GM08714 (cell line): ENCODE data around the gene DNLZ.
"Not testable (repeated sequence)": the region's sequence is repeated elsewhere in the genome, so short reads cannot be mapped to it uniquely, and the experiment has no call there.

Experiments used
- H3K4me3 ChIP-seq: fragments of 200-500 bp; sonication (Bioruptor generic); 2 replicates; pipeline ENCODE4 v1.5.1; 2014; ENCODE audit warnings: mild to moderate bottlenecking, low read length, inconsistent platforms
- ZNF274 ChIP-seq: IDR thresholded peaks from 2 replicates; pipeline ENCODE4 v1.6.1; 2012; ENCODE audit warnings: mild to moderate bottlenecking, low read depth, low read length

Gene DNLZ

DNA sequence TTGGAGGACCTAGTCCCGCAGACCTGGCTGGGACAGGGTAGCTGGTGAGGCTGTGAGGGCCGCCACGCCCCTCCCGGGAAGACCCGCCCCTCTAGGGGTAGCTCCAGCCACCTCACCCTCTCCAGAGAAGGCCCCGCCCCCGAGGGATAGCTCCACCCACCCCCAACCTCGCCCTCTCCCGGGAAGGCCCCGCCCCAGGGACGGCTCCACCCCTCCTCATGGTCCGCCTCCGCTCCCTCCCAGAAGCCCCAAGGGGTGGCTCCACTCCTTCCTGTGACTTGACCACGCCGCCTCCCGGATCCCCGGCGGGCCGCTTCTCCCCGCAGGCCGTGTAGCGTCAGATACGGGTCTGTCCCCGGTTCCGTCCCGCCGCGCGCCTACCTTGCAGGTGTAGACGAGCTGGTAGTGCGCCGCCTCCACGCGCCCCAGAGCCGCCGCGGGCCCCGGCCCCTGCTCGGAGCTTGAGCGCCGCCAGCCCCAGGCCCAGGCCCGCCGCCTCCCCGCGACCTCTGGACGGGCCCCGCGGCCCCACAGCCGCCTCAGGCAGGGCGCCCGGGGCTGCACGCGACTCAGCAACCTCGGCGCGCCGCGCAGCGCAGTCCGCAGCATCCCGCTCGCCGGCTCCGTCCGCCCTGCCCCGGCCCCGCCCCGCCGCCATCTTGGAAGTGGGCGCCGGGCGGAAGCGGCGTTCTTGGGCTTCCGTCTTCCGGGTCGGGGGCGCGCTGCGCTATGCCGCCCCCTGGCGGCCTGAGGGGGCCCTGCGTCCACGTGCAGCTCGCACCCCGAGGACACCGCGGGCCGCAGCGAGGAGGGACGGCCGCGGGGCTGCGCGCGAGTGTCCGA is at the start of gene DNLZ:
Gene DNLZ, minus strand, starts transcription at position 639 of the 843 bp plus-strand sequence. Its CDS starts 30 bp downstream, at position 609.
- peak within 1 kb of the TSS; percentile 88 for H3K4me3 ChIP-seq
- no peak for TF ChIP-seq ZNF274

DNA sequence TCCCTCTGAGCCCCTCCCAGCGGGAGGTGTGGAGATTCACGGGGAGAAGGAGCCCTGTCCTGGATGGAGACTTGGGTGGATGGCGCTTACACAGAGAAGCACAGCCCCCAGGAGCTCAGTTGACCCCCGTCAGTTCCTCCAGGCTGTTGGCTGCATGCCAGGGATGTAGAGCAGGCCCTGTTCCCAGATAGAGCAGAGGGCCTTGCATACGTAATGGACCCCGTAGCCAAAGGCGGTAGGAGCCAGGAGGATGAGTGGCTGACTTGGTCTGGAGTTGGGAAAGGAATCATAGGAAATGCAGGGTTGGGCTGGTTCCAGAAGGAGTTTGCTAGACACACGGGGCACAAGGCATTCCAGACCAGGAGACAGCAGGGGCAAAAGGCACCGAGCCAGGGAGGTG is 49.4 kb upstream of the DNLZ start:
- TF ChIP-seq ZNF274 = no peak
- H3K4me3 ChIP-seq = no peak overlapping the region

DNA sequence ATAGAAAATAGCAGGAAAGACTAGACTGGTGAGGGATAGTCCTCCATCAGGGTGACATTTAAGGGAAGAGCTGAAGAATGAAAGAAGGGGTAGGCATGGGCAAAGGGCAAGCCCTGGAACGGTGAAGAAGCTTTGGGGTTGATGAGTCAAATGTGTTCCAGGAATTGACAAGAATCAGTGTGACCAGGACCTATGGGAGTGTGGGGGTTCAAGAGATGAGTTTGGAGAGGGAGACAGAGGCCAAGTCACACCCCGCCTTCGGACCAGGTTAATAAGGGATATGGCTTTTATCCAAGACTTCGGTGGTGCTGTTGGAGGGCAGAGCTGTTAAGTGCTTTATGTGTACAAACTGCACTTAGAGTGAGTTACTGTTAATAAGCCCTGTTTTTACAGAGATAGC is 47.8 kb upstream of the DNLZ start:
- H3K4me3 ChIP-seq = peak overlapping the region; percentile 81
- no peak for TF ChIP-seq ZNF274

DNA sequence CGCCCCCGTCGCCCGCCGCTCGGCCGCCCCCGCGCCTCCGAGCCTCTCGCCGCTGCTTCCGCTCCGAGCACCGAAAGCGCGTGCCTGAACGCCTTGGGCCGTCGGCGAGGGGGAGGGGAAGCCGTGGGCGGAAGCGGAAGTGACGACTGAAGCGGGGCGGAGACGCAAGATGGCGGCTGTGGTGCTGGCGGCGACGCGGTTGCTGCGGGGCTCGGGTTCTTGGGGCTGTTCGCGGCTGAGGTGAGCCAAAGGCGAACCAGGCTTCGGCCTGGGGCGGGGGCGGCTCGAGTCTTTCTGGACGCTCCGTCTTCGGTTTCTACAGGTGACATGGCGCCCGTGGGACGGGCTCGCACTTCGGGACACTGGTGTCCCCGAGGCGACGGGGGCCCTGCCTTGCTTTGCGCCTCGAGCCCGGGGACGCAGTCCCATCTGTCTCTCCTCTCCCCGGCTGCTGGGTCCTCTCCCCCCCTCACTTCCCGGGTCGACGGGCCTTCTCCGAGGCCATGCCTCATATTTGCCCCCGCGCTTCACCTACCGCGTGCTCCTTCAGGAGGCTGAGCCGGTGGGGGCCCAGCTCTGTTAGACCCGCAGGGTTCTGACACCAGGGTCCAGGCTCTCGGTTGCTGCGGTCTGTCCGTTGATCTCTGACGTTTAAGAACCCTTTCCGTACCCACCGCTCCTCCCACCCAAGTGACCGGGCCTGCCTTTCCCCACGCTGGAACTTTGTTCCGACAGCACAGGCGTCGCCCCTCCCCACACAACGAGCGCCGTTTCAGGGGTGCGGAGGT is 47.1 kb upstream of the DNLZ start, which contains the start of the genes ENTR1 and PMPCA:
Gene ENTR1, minus strand, starts transcription at position 115 of the 788 bp plus-strand sequence. CDS start 217 bp downstream, outside the sequence.
Gene PMPCA, plus strand, starts transcription at position 159 of the 788 bp plus-strand sequence. Its CDS starts 11 bp downstream, at position 170.
- TF ChIP-seq ZNF274 = no peak
- peak within 1 kb of the TSS; percentile 81 for H3K4me3 ChIP-seq

DNA sequence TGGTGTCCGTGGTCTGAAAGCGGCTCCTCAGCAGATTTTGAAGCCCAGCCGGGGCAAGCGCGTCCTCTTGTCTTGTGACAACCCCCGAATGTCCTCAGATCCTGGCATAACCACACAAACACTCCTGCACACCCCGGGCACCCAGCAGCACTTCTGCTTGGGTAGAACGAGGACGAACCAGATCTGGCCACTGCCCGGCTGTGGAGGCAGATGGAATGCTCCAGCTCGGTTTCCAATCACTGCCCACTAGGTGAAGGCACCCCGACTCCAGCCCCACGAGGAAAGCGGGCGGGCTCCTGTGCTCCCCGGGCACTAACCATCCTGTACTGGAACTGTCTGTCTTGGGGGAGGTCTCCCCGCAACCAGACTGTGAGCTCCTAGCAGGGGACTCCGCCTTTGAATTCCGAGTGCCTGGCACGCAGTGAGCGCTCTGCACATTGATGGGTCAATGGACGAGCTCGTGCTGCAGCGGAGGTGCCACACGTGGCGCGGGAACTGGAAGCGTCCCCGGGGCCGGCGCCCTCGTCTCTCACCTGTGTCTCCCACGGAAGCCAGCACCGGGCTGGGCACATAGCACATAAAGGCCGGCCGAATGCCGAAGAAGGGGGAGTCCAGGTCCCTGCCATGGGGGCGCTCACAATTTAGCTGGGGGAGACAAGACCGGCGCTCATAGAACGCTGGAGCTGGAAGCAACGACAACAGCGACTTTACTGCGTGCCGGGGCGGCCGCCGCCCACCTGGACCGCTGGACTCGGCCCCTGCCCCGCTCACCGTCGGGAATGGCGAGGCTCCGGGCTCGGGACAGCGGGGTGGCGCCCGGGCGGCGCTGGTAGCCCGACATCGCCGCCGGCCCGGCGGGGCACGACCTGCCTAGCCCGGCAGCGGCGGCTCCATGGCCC is 46.3 kb upstream of the DNLZ start:
- no peak for TF ChIP-seq ZNF274
- peak overlapping the region; percentile 75 for H3K4me3 ChIP-seq

DNA sequence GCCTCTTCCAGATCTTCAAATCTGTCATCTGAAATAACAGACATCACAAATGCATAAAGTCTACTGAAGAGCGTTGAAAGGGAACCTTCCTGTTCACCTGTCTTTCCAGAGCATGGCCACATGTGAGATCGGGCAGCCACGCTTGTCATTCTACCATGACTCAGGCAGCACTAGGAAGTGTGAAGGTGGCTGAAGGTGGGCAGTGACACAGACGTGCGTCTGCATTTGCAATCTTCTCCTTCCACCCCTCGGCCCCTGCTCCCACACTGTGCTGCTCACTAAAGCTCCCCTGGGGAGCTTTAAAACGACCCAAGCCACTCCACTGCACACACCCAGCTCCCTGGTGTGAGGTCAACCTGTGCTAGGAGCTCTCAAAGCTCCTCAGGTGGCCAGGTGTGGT is 44.4 kb upstream of the DNLZ start:
- TF ChIP-seq ZNF274 = no peak

DNA sequence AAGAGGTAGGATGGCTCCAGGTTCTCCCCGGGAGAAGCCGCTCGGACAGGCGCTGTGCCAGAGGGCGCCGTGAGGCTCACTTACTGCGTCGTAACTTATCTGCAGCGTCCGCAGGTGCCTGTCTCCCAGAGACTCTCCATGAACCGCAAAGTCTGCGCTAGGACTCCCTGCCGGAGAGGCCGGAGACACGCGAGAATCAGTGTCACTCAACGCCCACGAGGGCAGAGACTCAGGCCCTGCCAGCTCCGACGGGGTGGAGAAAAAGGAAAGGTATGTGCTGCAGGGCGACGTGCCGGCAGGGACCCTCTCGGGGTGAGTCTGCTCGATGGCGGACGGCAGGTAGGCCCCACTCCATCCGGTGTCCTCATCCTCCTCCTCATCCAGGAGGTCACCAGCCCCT is 43.5 kb upstream of the DNLZ start:
- not testable (repeated sequence) for H3K4me3 ChIP-seq

More for the DNA sequence above, 44.4 kb upstream of the DNLZ start:
- no peak overlapping the region for H3K4me3 ChIP-seq

DNA sequence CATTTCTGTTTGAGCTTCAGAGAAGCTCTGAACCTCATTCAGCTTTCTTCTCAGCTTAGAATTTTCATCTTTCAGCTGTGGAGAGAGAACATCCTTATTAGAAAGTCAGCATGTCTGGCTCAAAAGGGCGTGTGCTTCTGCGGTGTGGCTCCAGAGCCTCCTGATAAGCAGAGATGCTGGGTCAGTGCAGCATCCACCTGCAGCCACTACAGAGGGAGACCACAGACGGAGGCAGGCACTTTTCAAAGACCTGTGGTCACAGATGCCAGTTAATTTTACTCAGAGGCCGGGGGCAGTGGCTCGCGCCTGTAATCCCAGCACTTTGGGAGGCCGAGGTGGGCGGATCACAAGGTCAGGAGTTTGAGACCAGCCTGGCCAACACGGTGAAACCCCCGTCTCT is 42.4 kb upstream of the DNLZ start:
- H3K4me3 ChIP-seq = not testable (repeated sequence)

DNA sequence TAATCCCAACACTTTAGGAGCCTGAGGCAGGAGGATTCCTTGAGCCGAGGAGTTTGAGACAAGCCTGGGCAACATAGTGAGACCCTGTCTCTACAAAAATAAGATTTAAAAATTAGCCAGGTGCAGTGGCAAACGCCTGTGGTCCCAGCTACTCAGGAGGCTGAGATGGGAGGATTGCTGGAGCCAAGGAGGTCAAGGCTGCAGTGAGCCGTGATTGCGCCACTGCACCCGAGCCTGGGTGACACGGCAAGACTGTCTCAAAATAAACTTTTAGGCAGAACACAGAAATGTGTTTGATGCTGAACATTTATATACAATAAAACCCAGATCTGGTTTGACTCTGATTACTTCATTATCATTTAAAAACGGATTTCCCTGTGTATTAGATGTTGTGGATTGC is 41.9 kb upstream of the DNLZ start:
- TF ChIP-seq ZNF274 = no peak
- H3K4me3 ChIP-seq = no peak overlapping the region

DNA sequence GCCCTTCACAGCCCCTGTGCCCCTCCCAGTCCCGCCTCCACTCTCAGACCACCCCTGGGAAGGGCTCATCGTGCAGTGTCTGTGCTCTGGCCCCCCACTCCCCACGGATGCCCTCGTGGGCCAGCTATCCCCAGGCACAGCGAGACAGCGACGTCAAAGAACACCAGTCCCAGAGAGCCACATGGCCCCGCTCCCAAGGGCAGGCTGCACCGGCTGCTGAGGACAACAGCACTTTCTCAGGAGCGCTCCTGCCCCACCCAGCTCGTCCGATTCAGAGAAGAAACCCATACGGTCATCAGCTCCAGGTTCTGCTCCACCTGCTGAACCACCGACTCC is 41.2 kb upstream of the DNLZ start:
- TF ChIP-seq ZNF274 = no peak
- no peak overlapping the region; the same call in 1 of the 2 replicates for H3K4me3 ChIP-seq

DNA sequence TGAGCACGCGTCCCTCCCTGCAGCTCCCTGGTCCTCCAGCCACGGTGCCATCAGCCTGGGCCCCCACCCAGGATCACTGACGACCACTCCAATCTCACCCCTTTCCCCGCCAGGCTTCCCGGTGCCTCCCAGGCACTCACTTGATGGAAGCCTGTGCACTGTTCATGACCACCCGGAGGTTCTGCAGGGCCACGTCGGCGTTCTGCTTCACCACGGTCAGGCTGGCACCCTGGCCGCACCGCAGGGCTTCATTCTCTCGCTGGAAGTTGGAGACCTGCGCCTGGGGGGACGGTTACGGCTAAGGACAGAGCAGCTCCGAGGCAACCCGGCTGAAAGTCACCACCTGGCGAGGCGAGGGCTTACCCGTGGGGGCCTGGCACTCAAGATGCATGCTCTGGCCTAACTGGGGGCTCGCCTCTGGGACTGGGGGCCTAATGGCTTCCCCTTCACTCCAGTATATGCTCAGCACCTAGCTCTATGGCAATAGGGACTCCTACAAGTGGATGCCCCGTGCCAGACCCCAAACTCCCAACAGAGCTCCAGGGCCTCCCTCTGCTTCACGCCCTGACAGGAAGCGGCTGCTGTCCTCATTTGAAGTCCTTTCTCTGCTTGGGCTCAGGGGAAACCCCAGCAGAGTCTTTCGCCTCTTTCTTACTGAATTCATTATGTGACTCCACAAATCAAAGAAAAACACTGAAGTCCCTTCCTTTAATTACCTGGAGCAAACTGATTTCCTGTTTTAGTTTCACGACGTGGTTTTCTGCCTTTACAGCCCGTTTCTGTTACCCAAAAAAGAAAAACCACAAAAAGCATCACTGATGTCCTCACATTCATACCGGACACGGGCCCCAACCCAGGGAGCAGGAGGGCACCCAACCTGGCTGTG is 40.6 kb upstream of the DNLZ start:
- no peak for TF ChIP-seq ZNF274
- no peak overlapping the region; the same call in 1 of the 2 replicates for H3K4me3 ChIP-seq

DNA sequence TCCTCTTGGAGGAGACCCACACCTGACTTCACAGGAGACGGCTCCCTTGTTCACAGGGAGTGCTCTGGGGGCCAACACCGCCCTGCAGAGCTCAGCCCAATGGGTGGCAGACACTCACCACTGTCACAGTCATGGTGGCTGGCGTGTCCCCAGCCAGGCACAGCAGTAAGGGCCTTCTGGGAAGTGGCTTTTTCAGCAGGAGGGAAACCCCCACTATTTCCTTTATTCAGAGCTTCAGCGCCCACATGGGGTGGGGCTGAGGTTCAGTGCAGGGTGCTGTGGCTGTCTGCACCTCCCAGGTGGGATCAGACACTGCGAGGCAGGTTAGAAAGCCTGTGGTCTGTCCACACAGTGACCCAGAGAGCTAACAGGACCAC is 40.0 kb upstream of the DNLZ start:
- no peak for TF ChIP-seq ZNF274
- H3K4me3 ChIP-seq = no peak overlapping the region

DNA sequence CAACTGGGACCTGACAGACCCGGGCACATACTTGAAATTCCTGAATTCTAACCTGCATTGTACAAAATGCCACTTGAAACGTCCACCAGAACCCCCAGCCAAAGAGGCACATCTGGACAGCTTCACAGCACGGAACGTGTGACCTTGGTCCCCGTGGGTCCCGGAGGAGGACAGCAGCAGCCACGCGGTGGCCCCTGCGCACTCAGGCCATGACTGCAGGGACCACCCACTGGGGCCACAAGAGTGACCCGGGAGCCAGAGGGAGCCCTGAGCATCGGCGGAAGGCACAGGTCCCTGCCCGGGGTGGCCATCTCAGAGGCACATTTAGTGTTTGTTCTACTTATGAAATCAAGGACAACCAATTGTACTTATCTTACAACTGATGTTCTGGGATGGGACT is 38.5 kb upstream of the DNLZ start:
- TF ChIP-seq ZNF274 = no peak
- no peak overlapping the region for H3K4me3 ChIP-seq
